ENCODE results near the gene ARHGDIG.

Gene ARHGDIG

GRCh38 chr16:275786-276232, 4.6 kb upstream of the ARHGDIG start, which contains the start of gene RGS11:
Gene RGS11, minus strand, starts transcription at chr16:275944. Its CDS starts 33 bp downstream, at chr16:275911.
- no peak within 1 kb of the TSS for H3K4me3 ChIP-seq (ENCODE audit: low read depth, low read length)
- TF ChIP-seq CTCF (IDR thresholded peaks at IDR 0.05; ENCODE audit: borderline replicate concordance, insufficient read depth, low read depth, low read length): no peak

GRCh38 chr16:276426-277077, 3.8 kb upstream of the ARHGDIG start:
- TF ChIP-seq CTCF (IDR thresholded peaks at IDR 0.05; ENCODE audit: borderline replicate concordance, insufficient read depth, low read depth, low read length): no peak
- no peak overlapping the region for H3K4me3 ChIP-seq (ENCODE audit: low read depth, low read length)

- no peak for TF ChIP-seq CTCF (IDR thresholded peaks at IDR 0.05; ENCODE audit: borderline replicate concordance, insufficient read depth, low read depth, low read length)
- H3K4me3 ChIP-seq (ENCODE audit: low read depth, low read length): no peak overlapping the region
These were observed 1.5 kb upstream of the ARHGDIG start for GRCh38 chr16:278863-279366.

- H3K4me3 ChIP-seq (ENCODE audit: low read depth, low read length): no peak overlapping the region
- no peak for TF ChIP-seq CTCF (IDR thresholded peaks at IDR 0.05; ENCODE audit: borderline replicate concordance, insufficient read depth, low read depth, low read length)
These were observed 860 bp upstream of the ARHGDIG start for GRCh38 chr16:279531-279930.

- TF ChIP-seq CTCF (IDR thresholded peaks at IDR 0.05; ENCODE audit: borderline replicate concordance, insufficient read depth, low read depth, low read length): no peak
- no peak overlapping the region for H3K4me3 ChIP-seq (ENCODE audit: low read depth, low read length)
These were observed 358 bp upstream of the ARHGDIG start for GRCh38 chr16:280005-280460.

- H3K4me3 ChIP-seq (ENCODE audit: low read depth, low read length): no peak overlapping the region
- TF ChIP-seq CTCF (IDR thresholded peaks at IDR 0.05; ENCODE audit: borderline replicate concordance, insufficient read depth, low read depth, low read length): no peak
These were observed 734 bp downstream of the ARHGDIG start for GRCh38 chr16:280991-281659.

All from GM12875 (cell line).